Breast epithelium (tissue), 3 donors: ENCODE results near the gene TNNC2.

Experiments
- CTCF ChIP-seq, 3 donors: fragments of 450-650 bp; IDR thresholded peaks; one replicate each; pipeline ENCODE4 v1.5.1; 2016 to 2017; ENCODE audit warnings: antibody characterized with exemption in 3 of 3, mild to moderate bottlenecking in 3 of 3, moderate library complexity in 3 of 3
- POLR2A ChIP-seq: fragments of 450-650 bp; IDR thresholded peaks from one replicate; pipeline ENCODE4 v1.6.1; 2016; ENCODE audit warnings: antibody characterized with exemption, mild to moderate bottlenecking, moderate library complexity

GRCh38 chr20:45841407-45842129 is 14.5 kb upstream of the TNNC2 start:
- TF ChIP-seq CTCF (IDR thresholded peaks at IDR 0.05) (no peak), POLR2A (no peak)
